ENCODE measurements around the gene ABCA2.
"Not testable (repeated sequence)": the region's sequence is repeated elsewhere in the genome, so short reads cannot be mapped to it uniquely, and the experiment has no call there.

The ABCA2 gene

GRCh38 chr9:137062798-137063197, 34.8 kb upstream of the ABCA2 start:
- DNase-seq: not testable (repeated sequence)

- DNase-seq: no peak
These were observed 34.3 kb upstream of the ABCA2 start for GRCh38 chr9:137062384-137062783.

GRCh38 chr9:137058521-137059234, 30.6 kb upstream of the ABCA2 start:
- peak; percentile 63 for DNase-seq

GRCh38 chr9:137057545-137057944, 29.5 kb upstream of the ABCA2 start:
- DNase-seq: peak; percentile 68

- DNase-seq: no peak
These were observed 28.8 kb upstream of the ABCA2 start for GRCh38 chr9:137056739-137057415.

GRCh38 chr9:137055385-137056364, 27.6 kb upstream of the ABCA2 start:
- DNase-seq: no peak

- DNase-seq: no peak
These were observed 26.9 kb upstream of the ABCA2 start for GRCh38 chr9:137054932-137055384.

GRCh38 chr9:137053944-137054931, 26.2 kb upstream of the ABCA2 start, which contains the start of gene ENTPD2:
Gene ENTPD2 (minus strand): TSS chr9:137054061. CDS start chr9:137053997, 64 bp downstream.
- peak; percentile 65 for DNase-seq

- DNase-seq: peak; percentile 40
These were observed 25.2 kb upstream of the ABCA2 start for GRCh38 chr9:137052998-137053943.

GRCh38 chr9:137052293-137052692, 24.3 kb upstream of the ABCA2 start:
- no peak for DNase-seq

GRCh38 chr9:137051145-137051724, 23.2 kb upstream of the ABCA2 start:
- DNase-seq: no peak

- DNase-seq: no peak
These were observed 22.5 kb upstream of the ABCA2 start for GRCh38 chr9:137050570-137050969.

GRCh38 chr9:137049544-137050449, 21.8 kb upstream of the ABCA2 start:
- DNase-seq: peak; percentile 11

GRCh38 chr9:137048655-137049543, 20.9 kb upstream of the ABCA2 start:
- DNase-seq: no peak

GRCh38 chr9:137046088-137046787, 18.2 kb upstream of the ABCA2 start, which contains the start of gene NPDC1:
Gene NPDC1 (minus strand): TSS chr9:137046177. CDS start chr9:137045989, 188 bp downstream.
- DNase-seq: peak; percentile 85

- peak; percentile 44 for DNase-seq
These were observed 17.5 kb upstream of the ABCA2 start for GRCh38 chr9:137045294-137046087.

All from NCI-H146 (cell line).